Sigmoid colon (tissue), 7 donors: ENCODE results near the gene PAK1. TPM values are rescaled to one million over a fixed set of nuclear protein-coding genes. Genes with fewer than 3 reads are reported as not detected.

Source experiments
- DNase-seq: peaks from one replicate; pipeline ENCODE4 v3.0.0-alpha.2; 2019
- H3K27ac ChIP-seq, 4 donors: fragments of 200-600 bp; sonication (generic); one replicate each; pipeline ENCODE4 v1.5.1; 2016 to 2019; ENCODE audit warnings: mild to moderate bottlenecking in 1 of 4
- H3K27me3 ChIP-seq, 3 donors: fragments of 200-600 bp; sonication (generic); one replicate each; pipeline ENCODE4 v1.5.1; 2019; ENCODE audit warnings: mild to moderate bottlenecking in 1 of 3
- H3K36me3 ChIP-seq, 4 donors: fragments of 200-600 bp; sonication (generic); one replicate each; pipeline ENCODE4 v1.5.1; 2016 to 2019
- H3K4me1 ChIP-seq, 4 donors: fragments of 200-600 bp; sonication (generic); one replicate each; pipeline ENCODE4 v1.5.1; 2017 to 2019
- H3K4me3 ChIP-seq, 4 donors: fragments of 200-600 bp; sonication (generic); one replicate each; pipeline ENCODE4 v1.5.1; 2017 to 2019; ENCODE audit warnings: mild to moderate bottlenecking in 2 of 4, moderate library complexity in 1 of 4
- H3K9me3 ChIP-seq, 4 donors: fragments of 200-600 bp in 3 of 4; sonication (generic) in 3 of 4; one replicate each; pipeline versions ENCODE4 v1.5.1 to v1.6.1; 2013 to 2019
- EP300 ChIP-seq, 4 donors: sonication (generic); formaldehyde crosslinking; IDR thresholded peaks; one replicate each; pipeline ENCODE4 v1.6.1; 2017; ENCODE audit warnings: antibody characterized with exemption in 4 of 4
- POLR2A ChIP-seq, 2 donors: fragments of 450-650 bp; IDR thresholded peaks; one replicate each; pipeline ENCODE4 v1.6.1; 2016; ENCODE audit warnings: antibody characterized with exemption in 2 of 2, mild to moderate bottlenecking in 2 of 2, moderate library complexity in 2 of 2
- POLR2AphosphoS5 ChIP-seq, 4 donors: sonication (generic); formaldehyde crosslinking; IDR thresholded peaks; one replicate each; pipeline ENCODE4 v1.6.1; 2017; ENCODE audit warnings: antibody characterized with exemption in 4 of 4
- WGBS, 2 donors: extraction: QIAGEN DNeasy Blood & Tissue Kit; methylation state at CpG; one replicate each; pipeline ENCODE4 v1.1.7; 2013; 5-methylcytosine and 5-hydroxymethylcytosine counted together
- intact Hi-C: fragments of 100-400 bp; cut with DNase I; formaldehyde crosslinking; loops from one replicate; pipeline ENCODE4 v1.15.1; 2023
- polyA plus RNA-seq, 3 donors: library from polyadenylated mRNA; stranded (reverse); fragments of 200-250 nt; gene quantifications; one replicate each; pipeline ENCODE4 v1.2.3, GENCODE V29; 2013
- total RNA-seq, 4 donors: library from RNA; depleted of rRNA; stranded (reverse); fragments of >200 nt; gene quantifications; one replicate each; pipeline ENCODE4 v1.1.0, GENCODE V29; 2016
- TF ChIP-seq, protein P1 (sequence below), 4 experiments: fragments of 450-650 bp in 3 of 4; fragments of 200-600 bp in 1 of 4; IDR thresholded peaks; one replicate each; pipeline ENCODE4 v1.5.1; 2016 to 2019; ENCODE audit warnings: antibody characterized with exemption in 4 of 4, mild to moderate bottlenecking in 3 of 4, moderate library complexity in 2 of 4
- donor health status: healthy with polysubstance abuse.
- donor health status: Bipolar disorder and iron deficiency.
- donor health status: healthy.

The PAK1 gene
- total and polyA plus RNA-seq, 7 donors, result 24.6 to 79.3 (median 37.7) TPM

DNA sequence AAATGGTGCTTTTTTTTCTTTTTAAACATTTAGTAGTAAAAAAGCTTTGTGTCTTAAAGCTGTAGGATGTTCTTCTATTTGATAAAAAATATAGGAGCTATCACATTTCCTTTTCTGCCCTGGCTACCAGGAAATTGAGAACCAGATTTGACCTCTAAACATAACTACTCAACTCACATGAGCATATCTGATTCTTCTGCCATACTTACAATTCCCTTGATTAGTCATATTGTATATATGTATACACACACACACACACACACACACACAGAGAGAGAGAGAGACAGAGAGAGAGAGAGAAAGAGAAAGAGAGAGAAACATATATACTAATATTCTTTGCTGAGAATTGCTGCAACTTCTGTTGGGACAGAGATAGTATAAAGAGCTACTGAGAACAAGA is 149.4 kb downstream of the PAK1 start:
- Histone ChIP-seq H3K9me3 (no peaks in the 10 kb centered on the region), H3K27ac (no peak overlapping the region), H3K36me3 (peaks cover 0 to 22% (median 5%) of the 10 kb centered on the region in 4 donors), H3K4me3 (no peak overlapping the region), H3K27me3 (no peaks in the 10 kb centered on the region), H3K4me1 (no peaks in the 10 kb centered on the region)
- no peak for TF ChIP-seq POLR2AphosphoS5 (IDR thresholded peaks at IDR 0.05)
- no peak for TF ChIP-seq EP300 (IDR thresholded peaks at IDR 0.05)
- TF ChIP-seq POLR2A (IDR thresholded peaks at IDR 0.05), result no peak
- TF ChIP-seq, protein P1, sequence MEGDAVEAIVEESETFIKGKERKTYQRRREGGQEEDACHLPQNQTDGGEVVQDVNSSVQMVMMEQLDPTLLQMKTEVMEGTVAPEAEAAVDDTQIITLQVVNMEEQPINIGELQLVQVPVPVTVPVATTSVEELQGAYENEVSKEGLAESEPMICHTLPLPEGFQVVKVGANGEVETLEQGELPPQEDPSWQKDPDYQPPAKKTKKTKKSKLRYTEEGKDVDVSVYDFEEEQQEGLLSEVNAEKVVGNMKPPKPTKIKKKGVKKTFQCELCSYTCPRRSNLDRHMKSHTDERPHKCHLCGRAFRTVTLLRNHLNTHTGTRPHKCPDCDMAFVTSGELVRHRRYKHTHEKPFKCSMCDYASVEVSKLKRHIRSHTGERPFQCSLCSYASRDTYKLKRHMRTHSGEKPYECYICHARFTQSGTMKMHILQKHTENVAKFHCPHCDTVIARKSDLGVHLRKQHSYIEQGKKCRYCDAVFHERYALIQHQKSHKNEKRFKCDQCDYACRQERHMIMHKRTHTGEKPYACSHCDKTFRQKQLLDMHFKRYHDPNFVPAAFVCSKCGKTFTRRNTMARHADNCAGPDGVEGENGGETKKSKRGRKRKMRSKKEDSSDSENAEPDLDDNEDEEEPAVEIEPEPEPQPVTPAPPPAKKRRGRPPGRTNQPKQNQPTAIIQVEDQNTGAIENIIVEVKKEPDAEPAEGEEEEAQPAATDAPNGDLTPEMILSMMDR (IDR thresholded peaks at IDR 0.05), result no peak
- DNase-seq, result no peak
- intact Hi-C loops, result no loop called here

DNA sequence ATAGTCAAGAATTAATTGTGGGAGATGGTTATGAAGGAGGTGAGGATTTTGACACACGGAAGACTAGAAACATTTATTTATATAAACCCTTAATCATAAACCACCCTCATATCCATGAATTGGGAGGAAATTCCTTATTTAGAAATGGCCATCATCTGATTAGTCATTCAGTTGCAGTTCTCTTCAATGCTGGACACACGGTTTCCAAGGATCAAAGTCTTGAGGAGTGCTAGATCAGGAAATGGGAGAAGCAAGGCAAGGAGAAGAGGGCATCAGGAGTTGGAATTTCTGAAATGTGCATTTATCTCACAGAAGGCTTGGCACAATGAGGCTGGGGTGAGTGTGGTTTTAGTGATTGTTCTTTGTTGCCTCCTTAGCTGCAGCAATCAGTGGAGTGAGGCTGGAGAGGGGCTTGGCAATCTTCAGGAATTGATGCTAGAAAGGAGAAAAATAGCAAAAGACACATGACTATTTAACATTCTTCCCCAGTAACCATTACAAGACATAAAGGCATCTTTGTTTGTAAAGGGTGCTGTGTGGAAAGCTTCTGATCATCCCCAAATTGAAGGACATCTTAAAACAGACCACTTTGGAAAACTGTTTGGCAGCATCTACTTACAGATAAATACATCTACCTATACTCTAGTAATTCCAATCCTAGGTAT is 150.8 kb downstream of the PAK1 start:
- Histone ChIP-seq H3K36me3 (peaks cover 0 to 22% (median 5%) of the 10 kb centered on the region in 4 donors), H3K4me3 (no peak overlapping the region), H3K4me1 (no peaks in the 10 kb centered on the region), H3K27me3 (no peaks in the 10 kb centered on the region), H3K9me3 (no peaks in the 10 kb centered on the region), H3K27ac (no peak overlapping the region)
- WGBS, 2 donors, result 74 to 79% methylated on average over 2 of the region's 2 CpGs
- TF ChIP-seq POLR2AphosphoS5 (IDR thresholded peaks at IDR 0.05), result no peak
- no peak for TF ChIP-seq POLR2A (IDR thresholded peaks at IDR 0.05)
- TF ChIP-seq, protein P1 (IDR thresholded peaks at IDR 0.05), result no peak
- no peak for TF ChIP-seq EP300 (IDR thresholded peaks at IDR 0.05)
- no peak for DNase-seq
- intact Hi-C loops, result no loop called here

DNA sequence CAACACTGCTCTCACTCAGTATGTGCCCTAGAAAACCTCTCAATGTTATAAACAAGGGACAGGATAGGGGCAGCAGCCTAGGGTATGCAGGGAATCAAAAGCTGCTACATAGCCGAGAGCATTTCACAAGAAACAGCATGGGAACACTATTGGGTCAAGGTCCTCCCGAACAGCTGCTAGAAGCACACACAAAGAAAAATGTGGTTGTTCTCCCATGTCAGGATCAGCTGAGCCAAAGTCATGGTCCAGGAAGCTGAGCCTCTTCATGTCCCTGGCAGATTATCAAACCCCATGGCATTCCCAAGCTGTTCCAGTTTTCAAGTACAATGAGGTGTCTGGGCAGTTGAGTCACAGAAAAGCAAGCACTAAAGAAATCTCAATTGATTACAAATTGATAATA is 151.4 kb downstream of the PAK1 start:
- peak in 3 of 4 donors; percentile 25 to 39 (median 28) for TF ChIP-seq POLR2AphosphoS5 (IDR thresholded peaks at IDR 0.05)
- TF ChIP-seq POLR2A (IDR thresholded peaks at IDR 0.05), result no peak
- H3K36me3 ChIP-seq, result peaks cover 0 to 22% (median 5%) of the 10 kb centered on the region in 4 donors
- H3K27ac ChIP-seq, result no peak overlapping the region
- H3K9me3 ChIP-seq, result no peaks in the 10 kb centered on the region
- H3K4me3 ChIP-seq, result no peak overlapping the region
- WGBS, 2 donors, result 86 to 88% methylated on average over 2 of the region's 2 CpGs
- intact Hi-C loops, result no loop called here
- DNase-seq, result no peak
- no peaks in the 10 kb centered on the region for H3K27me3 ChIP-seq
- no peaks in the 10 kb centered on the region for H3K4me1 ChIP-seq

DNA sequence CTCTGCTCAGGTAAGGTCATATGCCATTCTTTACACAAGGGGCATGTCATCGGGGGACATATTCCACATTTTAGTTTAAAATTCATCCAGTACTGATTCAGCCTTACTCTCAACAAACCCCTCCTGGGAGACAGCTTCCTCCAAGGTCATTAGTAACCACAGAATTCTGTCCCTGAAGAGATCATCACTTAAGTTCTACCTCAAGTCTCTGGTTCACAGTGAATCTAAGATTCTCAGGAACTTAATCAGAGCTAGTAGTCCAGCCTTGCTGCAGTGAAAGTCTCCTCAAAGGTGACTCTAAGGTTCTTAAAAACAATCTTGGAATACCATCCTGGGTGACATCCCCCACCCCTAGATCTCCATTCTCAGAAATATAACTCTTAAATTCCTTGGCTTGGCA is 153.5 kb downstream of the PAK1 start:
- TF ChIP-seq POLR2A (IDR thresholded peaks at IDR 0.05), result no peak
- TF ChIP-seq EP300 (IDR thresholded peaks at IDR 0.05), result no peak
- no peak for TF ChIP-seq POLR2AphosphoS5 (IDR thresholded peaks at IDR 0.05)
- TF ChIP-seq, protein P1 (IDR thresholded peaks at IDR 0.05), result no peak
- WGBS, 2 donors, result 93% methylated on average over 1 of the region's 1 CpG
- no peak for DNase-seq
- H3K4me1 ChIP-seq, result no peaks in the 10 kb centered on the region
- H3K36me3 ChIP-seq, result peaks cover 0 to 12% (median 5%) of the 10 kb centered on the region in 4 donors
- no peaks in the 10 kb centered on the region for H3K9me3 ChIP-seq
- no peak overlapping the region for H3K4me3 ChIP-seq
- H3K27me3 ChIP-seq, result no peaks in the 10 kb centered on the region
- intact Hi-C loops, result no loop called here
- no peak overlapping the region for H3K27ac ChIP-seq

DNA sequence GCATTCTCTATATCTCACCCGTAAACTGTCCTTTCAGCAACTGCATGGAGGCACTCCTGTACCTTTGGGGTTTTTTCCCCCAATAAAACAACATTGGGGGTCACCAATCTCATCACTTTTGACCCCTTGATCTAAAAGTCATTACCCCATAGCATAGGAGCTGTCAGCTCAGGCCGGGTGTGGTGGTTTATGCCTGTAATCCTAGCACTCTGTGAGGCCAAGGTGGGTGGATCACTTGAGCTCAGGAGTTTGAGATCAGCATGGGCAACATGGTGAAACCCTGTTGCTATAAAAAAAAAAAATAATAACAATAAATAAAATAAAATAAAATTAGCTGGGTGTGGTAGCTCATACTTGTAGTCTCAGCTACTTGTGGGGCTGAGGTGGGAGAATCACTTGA is 155.3 kb downstream of the PAK1 start:
- peaks cover 0 to 12% (median 5%) of the 10 kb centered on the region in 4 donors for H3K36me3 ChIP-seq
- no peaks in the 10 kb centered on the region for H3K27me3 ChIP-seq
- H3K9me3 ChIP-seq, result no peaks in the 10 kb centered on the region
- DNase-seq, result no peak
- no peak overlapping the region for H3K4me3 ChIP-seq
- H3K4me1 ChIP-seq, result no peaks in the 10 kb centered on the region
- H3K27ac ChIP-seq, result no peak overlapping the region
- intact Hi-C loops, result no loop called here
- TF ChIP-seq, protein P1 (IDR thresholded peaks at IDR 0.05), result no peak
- TF ChIP-seq POLR2A (IDR thresholded peaks at IDR 0.05), result no peak
- TF ChIP-seq POLR2AphosphoS5 (IDR thresholded peaks at IDR 0.05), result no peak
- TF ChIP-seq EP300 (IDR thresholded peaks at IDR 0.05), result no peak
- 66 to 84% methylated on average over 2 of the region's 2 CpGs for WGBS, 2 donors
